NCI-H2196 treated with DMSO at 0.1 percent for 48 hours (cell line): Measurements from ENCODE around the gene RBM28.

ENCODE experiments used
- DNase-seq: peaks from one replicate; lab custom pipeline; 2025; ENCODE audit not compliant: unreplicated experiment; lab: John Stamatoyannopoulos, UW

Gene RBM28

GRCh38 chr7:128343554-128344430, at the start of gene RBM28:
TSS of gene RBM28 (minus strand) at chr7:128343908. CDS start at chr7:128343793, 115 bp downstream.
- DNase-seq: peak; percentile 71

GRCh38 chr7:128392446-128393327, 49.0 kb upstream of the RBM28 start:
- no peak for DNase-seq

- DNase-seq: no peak
Measured at GRCh38 chr7:128391805-128392204, 48.1 kb upstream of the RBM28 start.

- no peak for DNase-seq
Measured at GRCh38 chr7:128390871-128391565, 47.3 kb upstream of the RBM28 start.

GRCh38 chr7:128389618-128390329, 46.1 kb upstream of the RBM28 start:
- DNase-seq: no peak

DNA sequence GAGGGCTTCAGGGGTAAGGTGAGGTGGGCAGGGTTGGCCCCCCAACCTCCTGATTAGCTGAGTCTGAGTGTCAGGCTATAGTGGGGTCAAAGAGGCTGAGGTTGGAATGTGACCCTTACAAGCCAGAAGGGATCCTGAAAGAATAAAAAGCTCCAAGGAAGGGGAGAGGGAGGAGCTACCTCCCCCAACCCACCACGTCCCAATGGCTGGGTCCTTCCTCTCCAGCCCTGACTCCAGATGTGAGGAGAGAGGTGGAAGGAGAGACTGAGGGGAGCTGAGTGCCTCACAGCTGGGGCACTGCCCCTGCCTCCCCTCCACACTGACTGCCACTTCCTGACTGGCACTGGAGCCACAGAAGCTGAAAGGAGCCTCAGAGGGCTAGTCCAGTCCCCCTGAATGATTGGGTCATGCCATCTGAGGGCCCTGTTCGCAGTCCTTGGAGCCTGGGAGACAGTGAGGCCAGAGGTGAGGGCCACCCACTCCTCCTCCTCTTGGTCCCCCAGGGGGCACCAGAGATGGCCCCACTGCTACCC, 45.4 kb upstream of the RBM28 start:
- no peak for DNase-seq

- DNase-seq: no peak
Measured at GRCh38 chr7:128388145-128388485, 44.4 kb upstream of the RBM28 start.

DNA sequence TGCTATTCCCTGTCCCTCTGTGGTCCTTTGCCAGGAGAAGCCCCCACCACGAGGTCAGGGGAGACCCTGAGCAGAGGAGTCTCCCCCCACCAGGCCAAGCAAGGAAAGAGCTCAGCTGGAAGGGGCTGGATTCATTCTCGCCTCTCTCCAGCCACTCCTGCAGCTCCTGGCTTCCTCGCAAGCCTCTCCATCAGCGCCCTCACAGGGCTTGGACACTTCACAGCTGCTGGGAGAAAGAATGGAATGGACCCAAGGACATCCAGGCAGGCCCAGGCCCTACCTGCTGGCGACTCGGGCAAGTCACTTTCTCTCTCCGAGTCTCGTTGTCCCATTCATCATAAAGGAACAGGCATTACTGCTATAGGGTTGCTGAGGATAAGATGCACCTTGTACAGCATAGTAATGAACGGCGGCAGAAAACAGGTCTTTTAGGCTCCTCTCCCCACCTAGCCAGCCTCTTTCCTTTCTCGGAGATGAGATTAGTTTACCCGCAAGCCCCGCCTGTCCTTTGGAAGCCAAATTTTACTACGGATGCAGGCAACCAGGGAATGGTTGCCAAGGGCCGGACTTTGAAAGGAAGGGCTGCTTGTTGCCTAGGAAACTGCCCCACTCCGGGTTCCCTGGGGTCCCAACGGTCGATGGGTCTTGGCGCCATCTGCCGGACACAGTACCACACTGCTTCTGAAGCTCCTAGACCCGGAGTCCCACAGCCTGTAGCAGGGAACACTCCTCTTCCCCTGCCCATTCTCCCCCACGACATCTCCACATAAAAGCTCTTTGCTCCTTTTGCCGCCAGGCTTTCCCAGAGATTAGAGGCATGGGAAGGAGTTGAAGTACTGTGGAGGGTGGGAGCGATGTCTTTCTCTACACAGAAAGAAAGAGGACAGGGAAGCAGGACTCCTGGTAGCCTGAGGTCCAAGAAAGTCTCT, 43.8 kb upstream of the RBM28 start:
- DNase-seq: peak; percentile 76

GRCh38 chr7:128385988-128386925, 42.5 kb upstream of the RBM28 start:
- DNase-seq: no peak

- no peak for DNase-seq
Measured at GRCh38 chr7:128384726-128385125, 41.0 kb upstream of the RBM28 start.

DNA sequence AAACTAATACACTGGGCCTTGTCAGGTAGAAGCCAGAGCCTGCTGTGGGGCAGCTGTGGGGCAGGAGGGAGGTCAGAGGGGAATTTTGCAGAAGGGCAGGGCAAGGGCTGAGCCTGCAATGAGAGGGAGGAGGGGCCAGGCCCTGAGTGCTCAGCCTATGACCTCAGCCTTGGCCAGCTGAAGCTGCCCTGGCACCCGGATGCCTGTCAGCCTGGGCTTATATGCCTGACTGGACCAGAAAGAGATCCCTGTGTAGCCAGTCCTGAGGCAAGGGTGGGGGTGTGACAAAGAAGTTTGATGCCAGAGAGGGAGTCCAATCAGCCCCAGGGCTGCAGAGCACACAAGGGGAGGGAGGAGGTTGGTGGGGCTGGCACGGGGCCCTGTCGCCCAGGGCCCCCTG, 40.1 kb upstream of the RBM28 start:
- DNase-seq: no peak

DNA sequence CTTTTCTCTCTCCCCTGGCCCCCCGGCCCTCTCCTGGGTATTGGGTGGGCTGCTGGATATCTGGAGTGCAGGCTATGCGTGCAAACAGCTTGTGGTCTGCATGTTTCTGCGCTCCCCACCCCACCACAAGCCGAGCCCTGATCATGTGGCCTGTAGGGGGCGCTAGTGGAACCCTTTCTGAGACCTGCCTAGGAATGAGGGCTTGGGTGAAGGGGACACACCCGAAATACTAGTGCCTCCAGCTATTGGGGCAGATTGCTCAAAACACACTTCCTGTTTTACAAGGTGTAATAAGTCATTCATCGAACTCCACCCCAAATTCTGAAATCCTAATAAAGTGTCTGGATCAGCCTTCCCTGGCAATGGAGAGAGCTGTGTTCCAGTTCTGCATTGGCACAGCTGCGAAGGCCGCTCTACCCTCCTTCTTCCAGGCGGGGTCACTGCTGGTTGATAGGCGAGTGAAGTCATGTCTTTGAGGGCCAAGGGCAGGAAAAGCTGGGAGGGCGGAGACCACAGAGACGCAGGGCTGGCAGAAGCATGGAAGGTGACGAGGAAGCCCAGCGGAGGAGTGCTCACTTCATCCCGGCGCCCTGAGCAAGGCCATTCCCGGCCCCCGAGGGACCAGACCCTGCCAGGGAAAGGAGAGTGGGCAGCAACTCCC, 37.6 kb upstream of the RBM28 start:
- no peak for DNase-seq

- no peak for DNase-seq
Measured at GRCh38 chr7:128380483-128381106, 36.9 kb upstream of the RBM28 start.

GRCh38 chr7:128379900-128380479, 36.3 kb upstream of the RBM28 start:
- no peak for DNase-seq

DNA sequence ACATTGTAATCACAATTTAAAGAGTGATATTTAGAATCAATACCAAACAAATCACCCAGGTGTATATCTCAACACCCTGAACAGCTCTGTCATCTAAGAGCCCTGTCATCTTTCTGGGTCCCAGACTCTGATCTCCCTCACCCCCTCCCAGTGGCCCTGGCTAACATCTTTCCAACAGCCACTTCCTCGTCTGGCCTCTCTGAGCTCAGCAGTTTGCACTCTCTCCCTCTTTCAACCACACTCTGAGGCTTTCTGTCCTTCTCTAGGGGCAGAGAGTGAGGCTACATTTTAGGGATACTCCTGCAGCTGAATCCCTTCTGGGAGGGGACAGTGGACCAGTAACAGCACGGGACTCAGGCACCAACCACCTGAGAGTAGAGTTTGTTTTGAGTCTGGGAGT, 34.9 kb upstream of the RBM28 start:
- no peak for DNase-seq

DNA sequence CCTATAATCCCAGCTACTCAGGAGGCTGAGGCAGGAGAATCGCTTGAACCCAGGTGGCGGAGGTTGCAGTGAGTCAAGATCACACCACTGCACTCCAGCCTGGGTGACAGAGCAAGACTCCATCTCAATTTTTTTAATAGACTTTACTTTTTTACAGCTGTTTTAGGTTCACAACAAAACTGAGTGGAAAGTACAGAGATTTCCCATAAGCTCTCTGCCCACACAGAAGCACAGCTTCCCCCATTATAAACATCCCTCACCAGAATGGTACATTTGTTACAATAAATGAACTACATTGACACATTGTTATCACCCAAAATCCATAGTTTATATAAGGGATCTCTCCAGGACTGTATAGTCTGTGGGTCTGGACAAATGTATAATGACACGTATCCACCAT, 32.4 kb upstream of the RBM28 start:
- no peak for DNase-seq

DNA sequence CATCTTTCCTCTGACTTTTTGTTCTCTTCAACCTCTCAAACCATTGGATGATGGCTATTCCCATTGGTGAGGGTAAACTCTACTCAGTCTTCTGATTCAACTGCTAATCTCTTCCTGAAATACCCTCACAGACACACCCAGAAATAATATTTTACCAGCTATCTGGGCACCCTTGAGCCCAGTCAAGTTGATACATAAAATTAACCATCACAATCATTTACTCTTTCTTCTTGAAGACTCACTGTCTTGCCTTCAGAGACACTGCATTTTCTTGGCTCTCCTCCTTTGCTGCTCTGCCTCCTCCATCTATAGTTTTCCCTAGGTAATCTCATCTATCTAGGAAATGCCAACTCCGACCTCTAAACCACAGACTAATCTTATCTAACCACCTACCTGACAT, 30.3 kb upstream of the RBM28 start:
- no peak for DNase-seq
